ENCODE measurements around the gene HECA.
"Not testable (repeated sequence)": the region's sequence is repeated elsewhere in the genome, so short reads cannot be mapped to it uniquely, and the experiment has no call there.

HECA gene

DNA sequence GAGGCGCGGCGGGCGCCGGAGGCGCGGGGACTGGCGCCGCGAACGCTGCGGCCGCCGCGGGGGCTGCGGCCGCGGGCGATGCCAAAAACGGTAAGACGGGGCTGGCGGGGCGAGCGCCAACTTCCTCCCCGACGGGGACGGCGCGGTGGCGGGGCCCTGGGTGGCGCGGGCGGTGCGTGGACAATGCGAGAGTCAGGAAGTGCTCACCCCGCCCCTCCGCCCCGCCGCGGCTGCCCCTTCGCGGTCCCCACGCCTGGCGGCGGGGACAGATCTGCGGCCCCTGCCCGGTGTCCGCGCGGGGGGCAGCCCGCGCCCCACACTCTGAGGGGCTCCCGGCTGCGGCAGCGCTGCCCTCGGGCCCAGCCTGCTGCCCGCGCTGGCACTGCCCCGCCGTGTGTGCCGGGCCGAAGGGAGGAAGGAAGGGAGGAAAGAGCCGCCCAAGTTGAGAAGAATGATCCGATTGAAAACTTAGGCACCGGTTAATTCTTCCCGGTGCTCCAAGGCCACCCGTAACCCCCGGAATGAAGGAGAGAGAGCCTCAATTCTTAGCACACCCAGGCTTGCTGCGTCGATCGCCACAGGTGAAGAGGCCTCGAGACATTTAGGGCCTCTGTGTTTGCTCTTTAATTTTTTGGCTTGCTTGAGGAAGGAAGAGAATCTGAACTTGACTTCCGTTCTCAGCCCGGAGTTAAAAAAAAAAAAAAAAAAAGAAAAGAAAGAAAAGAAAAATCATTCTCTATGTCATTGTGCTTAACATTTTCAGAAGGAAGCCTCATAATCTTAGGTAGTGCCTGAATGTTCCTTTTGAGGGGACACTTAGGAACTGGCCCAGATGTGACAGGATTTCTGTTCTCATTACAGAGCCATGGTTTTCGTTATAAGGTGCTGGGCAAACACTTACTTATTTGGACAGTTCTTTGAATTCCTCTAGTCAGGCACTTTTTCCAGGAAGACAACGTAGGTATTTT, 982 bp downstream of the HECA start:
- no peak for DNase-seq (ENCODE audit: low read depth, low spot score)

DNA sequence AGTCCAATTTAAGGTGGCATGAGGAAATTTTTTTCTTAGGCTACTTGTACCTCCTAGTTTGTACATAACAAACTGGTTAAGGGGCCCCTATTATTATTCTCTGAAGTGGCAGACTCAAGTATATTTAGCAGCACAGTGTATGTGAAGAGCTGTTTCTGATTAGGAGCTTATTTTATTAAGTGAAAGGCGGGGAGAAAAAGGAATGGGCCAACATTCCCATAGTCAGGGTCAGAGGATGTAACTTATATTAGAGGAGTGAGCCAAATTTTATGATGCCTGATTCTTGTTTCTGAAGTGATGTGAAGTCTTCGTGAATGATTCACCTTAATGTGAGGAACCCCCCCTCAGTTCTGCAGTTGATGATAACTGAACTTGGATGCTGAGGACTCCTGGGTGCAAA, 2.8 kb downstream of the HECA start:
- no peak for DNase-seq (ENCODE audit: low read depth, low spot score)

- not testable (repeated sequence) for DNase-seq (ENCODE audit: low read depth, low spot score)
Observed at GRCh38 chr6:139140854-139141253, 6.0 kb downstream of the HECA start.

- no peak for DNase-seq (ENCODE audit: low read depth, low spot score)
Observed at GRCh38 chr6:139142262-139142661, 7.4 kb downstream of the HECA start.

GRCh38 chr6:139143111-139143510, 8.2 kb downstream of the HECA start:
- no peak for DNase-seq (ENCODE audit: low read depth, low spot score)

DNA sequence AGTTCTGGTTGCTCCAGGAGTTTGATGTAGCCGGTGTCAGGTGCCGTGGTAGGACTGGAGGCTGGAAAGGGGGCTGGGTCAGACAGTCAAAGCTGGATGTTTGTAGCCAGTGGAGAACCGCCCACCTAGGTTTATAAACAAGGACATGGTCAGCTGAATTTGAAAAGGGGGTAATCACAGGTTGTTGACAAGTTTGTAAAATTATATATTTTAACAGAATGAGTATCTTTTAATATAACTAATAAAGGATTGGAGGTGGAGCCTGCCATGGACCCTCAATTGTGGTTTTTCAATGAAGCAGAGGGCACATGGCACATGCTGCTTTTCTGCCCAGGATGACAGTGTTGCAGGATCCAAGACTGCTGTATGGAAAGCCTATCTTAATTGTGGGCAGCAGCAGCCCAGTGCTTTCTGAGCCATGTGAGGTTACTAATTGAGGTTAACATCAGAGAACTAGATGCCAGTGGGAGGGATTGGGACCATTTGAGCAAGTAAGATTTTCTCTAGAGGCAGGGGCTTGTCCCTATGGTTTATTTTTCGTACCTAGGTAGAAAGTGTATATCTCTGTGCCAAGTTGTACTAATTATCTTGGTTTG, 9.7 kb downstream of the HECA start:
- no peak for DNase-seq (ENCODE audit: low read depth, low spot score)

GRCh38 chr6:139145661-139146060, 10.8 kb downstream of the HECA start:
- DNase-seq (ENCODE audit: low read depth, low spot score), result no peak

DNA sequence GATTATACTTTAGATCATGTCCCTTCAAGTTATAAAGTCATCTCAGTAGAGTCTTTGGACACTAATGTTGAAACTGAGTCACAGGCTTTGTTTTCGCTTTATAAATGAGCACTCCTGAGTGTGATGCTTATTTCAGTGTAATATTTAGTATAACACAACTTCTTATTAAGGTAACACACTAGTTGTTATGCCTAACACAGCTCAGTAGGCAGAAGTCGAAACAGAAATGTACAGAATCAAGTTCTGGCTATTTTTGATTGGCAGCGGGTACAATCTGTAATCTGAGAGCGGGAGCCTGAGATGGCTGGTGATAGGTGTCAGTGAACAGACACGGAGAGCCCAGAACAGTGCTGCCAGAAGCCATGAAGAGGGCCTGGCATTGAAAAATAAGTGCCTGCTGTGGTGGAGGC, 11.4 kb downstream of the HECA start:
- no peak for DNase-seq (ENCODE audit: low read depth, low spot score)

DNA sequence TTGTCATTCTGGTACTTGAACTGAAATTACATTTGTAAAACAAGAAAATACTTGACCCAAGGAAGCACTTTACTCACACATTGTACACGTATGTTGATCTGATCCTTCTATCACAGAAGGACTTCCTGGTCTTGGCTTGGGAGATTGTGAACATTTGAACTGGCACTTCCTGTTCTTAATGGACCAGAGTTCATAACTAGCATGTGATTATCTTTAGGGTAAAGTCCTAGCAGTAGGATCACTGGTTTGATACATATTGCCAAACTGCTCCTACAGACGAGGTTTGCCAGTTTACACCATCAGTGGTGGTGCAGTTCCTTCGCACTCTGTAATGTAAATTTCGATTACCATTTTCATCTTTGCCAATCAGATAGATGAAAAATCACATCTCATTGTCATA, 12.7 kb downstream of the HECA start:
- no peak for DNase-seq (ENCODE audit: low read depth, low spot score)

DNA sequence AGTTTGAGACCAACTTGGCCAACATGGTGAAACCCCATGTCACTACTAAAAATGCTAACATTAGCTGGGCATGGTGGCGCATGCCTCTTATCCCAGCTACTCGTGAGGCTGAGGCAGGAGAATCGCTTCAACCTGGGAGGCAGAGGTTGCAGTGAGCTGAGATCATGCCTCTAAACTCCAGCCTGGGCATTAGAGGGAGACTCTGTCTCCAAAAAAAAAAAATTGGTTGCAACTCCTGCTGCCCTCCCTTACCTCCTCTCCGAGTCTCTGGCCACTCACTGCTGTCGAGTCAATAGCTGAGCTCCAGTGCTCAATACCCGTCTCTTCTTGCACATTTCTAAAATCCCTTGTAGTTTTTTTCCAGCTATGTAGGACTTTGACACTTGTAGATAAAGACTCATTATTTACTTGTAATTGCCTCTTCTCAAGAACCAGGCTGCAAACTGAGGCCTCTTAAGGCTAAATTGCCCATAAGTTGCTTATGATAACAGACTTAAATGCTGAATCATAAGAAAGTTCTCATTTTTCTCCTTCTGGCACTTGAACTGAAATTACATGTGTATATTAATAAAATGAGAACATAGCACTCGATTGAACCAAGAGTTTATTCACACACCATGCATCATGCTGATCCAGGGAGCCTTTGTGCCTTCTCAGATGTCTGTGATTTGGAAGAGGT, 13.8 kb downstream of the HECA start:
- DNase-seq (ENCODE audit: low read depth, low spot score), result no peak

GRCh38 chr6:139149383-139149782, 14.5 kb downstream of the HECA start:
- DNase-seq (ENCODE audit: low read depth, low spot score), result no peak

DNA sequence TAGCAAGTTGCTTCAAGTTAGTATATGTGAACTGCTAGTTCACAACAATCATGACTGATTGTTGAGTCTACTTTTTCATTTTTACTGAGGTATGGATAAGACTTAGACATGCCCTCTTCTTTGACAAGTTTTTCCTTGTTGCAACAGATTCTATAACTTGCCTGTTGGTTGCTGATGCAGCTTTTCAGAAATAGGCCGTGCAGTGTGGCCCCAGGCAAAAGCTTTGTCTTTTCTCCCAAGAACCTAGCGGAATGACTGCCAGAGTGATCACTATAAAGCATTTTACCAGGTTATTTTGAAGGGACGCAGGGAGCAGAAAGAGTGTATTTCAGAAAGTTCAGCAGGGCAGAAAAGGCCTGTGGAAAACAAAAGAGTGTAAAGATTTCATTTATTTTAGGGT, 16.0 kb downstream of the HECA start:
- DNase-seq (ENCODE audit: low read depth, low spot score), result no peak

GRCh38 chr6:139151425-139152087, 16.7 kb downstream of the HECA start:
- no peak for DNase-seq (ENCODE audit: low read depth, low spot score)

GRCh38 chr6:139152088-139152891, 17.4 kb downstream of the HECA start:
- DNase-seq (ENCODE audit: low read depth, low spot score), result no peak

GRCh38 chr6:139152892-139153271, 18.0 kb downstream of the HECA start:
- DNase-seq (ENCODE audit: low read depth, low spot score), result no peak

DNA sequence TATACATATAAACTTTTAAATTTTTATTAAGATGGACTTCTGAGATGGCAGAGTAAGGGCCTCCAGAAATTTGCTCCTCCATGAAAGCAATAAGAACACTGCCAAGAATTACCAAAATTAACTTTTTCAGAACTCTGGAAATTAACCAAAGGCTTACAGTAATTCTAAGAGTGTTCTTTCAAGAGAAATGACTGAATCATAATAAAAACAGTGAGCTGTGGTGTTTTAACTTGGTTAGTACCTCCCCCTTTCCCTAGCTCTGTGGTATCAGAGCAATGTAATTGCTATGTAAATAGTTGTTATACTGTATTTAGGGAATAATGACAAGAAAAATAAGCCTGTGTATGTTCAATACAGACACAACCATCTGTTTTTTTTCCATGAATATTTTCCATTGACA, 19.0 kb downstream of the HECA start:
- DNase-seq (ENCODE audit: low read depth, low spot score), result no peak

GRCh38 chr6:139154881-139155547, 20.1 kb downstream of the HECA start:
- DNase-seq (ENCODE audit: low read depth, low spot score), result no peak

GRCh38 chr6:139156102-139156501, 21.2 kb downstream of the HECA start:
- DNase-seq (ENCODE audit: low read depth, low spot score), result no peak

- DNase-seq (ENCODE audit: low read depth, low spot score), result no peak
Observed at GRCh38 chr6:139156551-139156950, 21.7 kb downstream of the HECA start.

GRCh38 chr6:139157086-139157485, 22.2 kb downstream of the HECA start:
- not testable (repeated sequence) for DNase-seq (ENCODE audit: low read depth, low spot score)

- DNase-seq (ENCODE audit: low read depth, low spot score), result no peak
Observed at GRCh38 chr6:139159016-139159415, 24.1 kb downstream of the HECA start.
